ENCODE measurements around the gene TMEM19. TPM values are rescaled to one million over a fixed set of nuclear protein-coding genes. Genes with fewer than 3 reads are reported as not detected.

TMEM19 gene
- total RNA-seq, 4 donors from 2014 or later, result 20.4 to 47.6 (median 38.6) TPM

- no peak for DNase-seq (ENCODE audit: low spot score in 2 of 2)
- no peak overlapping the region for H3K4me3 ChIP-seq (ENCODE audit: low read depth, poor library complexity, severe bottlenecking)
- WGBS, 2 donors, result 5 to 6% methylated on average over 8 of the region's 8 CpGs
- intact Hi-C loops (cut with DNase I; ENCODE audit: low total_unique reads), result no loop called here
- no peak for TF ChIP-seq POLR2A (IDR thresholded peaks at IDR 0.05)
- TF ChIP-seq CTCF (IDR thresholded peaks at IDR 0.05), result no peak
These were observed 23.8 kb upstream of the TMEM19 start for GRCh38 chr12:71661977-71662530.

- peak; percentile 55 to 93 for DNase-seq (ENCODE audit: low spot score in 2 of 2)
- TF ChIP-seq CTCF (IDR thresholded peaks at IDR 0.05), result no peak
- TF ChIP-seq POLR2A (IDR thresholded peaks at IDR 0.05), result no peak
- H3K4me3 ChIP-seq (ENCODE audit: low read depth, poor library complexity, severe bottlenecking), result peak overlapping the region; percentile 91
- WGBS, 2 donors, result 0 to 1% methylated on average over 43 to 51 of the region's 53 CpGs
- intact Hi-C loops (cut with DNase I; ENCODE audit: low total_unique reads), result no loop called here
These were observed 22.9 kb upstream of the TMEM19 start for GRCh38 chr12:71662849-71663560.

- peak; percentile 97 to 98 for DNase-seq (ENCODE audit: low spot score in 2 of 2)
- H3K4me3 ChIP-seq (ENCODE audit: low read depth, poor library complexity, severe bottlenecking), result peak within 1 kb of the TSS; percentile 91
- intact Hi-C loops (cut with DNase I; ENCODE audit: low total_unique reads), result no loop called here
- TF ChIP-seq CTCF (IDR thresholded peaks at IDR 0.05) (no peak), POLR2A (IDR thresholded peaks at IDR 0.05) (peak in 1 of 2 donors; percentile 75)
- 1% methylated on average over 57 of the region's 57 CpGs for WGBS, 2 donors
These were observed 22.1 kb upstream of the TMEM19 start, which contains the start of the genes THAP2 and ZFC3H1 for GRCh38 chr12:71663561-71664410. THAP2 (plus strand) TSS chr12:71664301; CDS start chr12:71664510, 209 bp downstream. ZFC3H1 (minus strand) TSS chr12:71663848; CDS start chr12:71663610, 238 bp downstream.

GRCh38 chr12:71664411-71665089 lies 21.3 kb upstream of the TMEM19 start:
- DNase-seq (ENCODE audit: low spot score in 2 of 2), result no peak
- WGBS, 2 donors, result 1 to 2% methylated on average over 20 of the region's 20 CpGs
- intact Hi-C loops (cut with DNase I; ENCODE audit: low total_unique reads), result no loop called here

More at GRCh38 chr12:71664411-71665089, 21.3 kb upstream of the TMEM19 start:
- H3K4me3 ChIP-seq (ENCODE audit: low read depth, poor library complexity, severe bottlenecking), result peak overlapping the region; percentile 91
- TF ChIP-seq POLR2A (IDR thresholded peaks at IDR 0.05) (no peak), CTCF (IDR thresholded peaks at IDR 0.05) (no peak)

Measured in lower leg skin (tissue), 4 donors.